Keratinocyte (primary cell): ENCODE results near the gene TTYH2. TPM values are rescaled to one million over a fixed set of nuclear protein-coding genes. Genes with fewer than 3 reads are reported as not detected.

Source experiments
- DNase-seq: peaks from one replicate; pipeline ENCODE4 v3.0.0-alpha.2; 2011; ENCODE audit warnings: low read depth, missing footprints, low spot score
- FAIRE-seq: peaks from 2 replicates; lab custom pipeline; 2011; peaks lifted over from hg19 to GRCh38; lab: Jason Lieb, UNC
- H2AFZ ChIP-seq: 2 replicates; pipeline ENCODE4 v1.6.0; 2012; ENCODE audit warnings: low read length, control low read depth, inconsistent platforms; ENCODE audit not compliant: control insufficient read depth
- H3K27ac ChIP-seq: 2 replicates; pipeline ENCODE4 v1.5.1; 2011; ENCODE audit warnings: low read length; ENCODE audit not compliant: control insufficient read depth, insufficient read depth
- H3K27me3 ChIP-seq: 3 replicates; pipeline ENCODE4 v1.6.0; 2011; ENCODE audit warnings: low read length; ENCODE audit not compliant: control insufficient read depth, insufficient read depth; ENCODE audit errors: extremely low read depth
- H3K36me3 ChIP-seq, 2 experiments: 2 replicates in 1 of 2; 3 replicates in 1 of 2; pipeline ENCODE4 v1.5.1; 2011; ENCODE audit warnings: low read length in 2 of 2, mild to moderate bottlenecking in 1 of 2; ENCODE audit not compliant: control insufficient read depth in 2 of 2, insufficient read depth in 2 of 2; ENCODE audit errors: extremely low read depth in 1 of 2
- H3K4me1 ChIP-seq: 3 replicates; pipeline ENCODE4 v1.5.1; 2011; ENCODE audit warnings: low read length; ENCODE audit not compliant: control insufficient read depth, insufficient read depth; ENCODE audit errors: extremely low read depth
- H3K4me2 ChIP-seq: 3 replicates; pipeline ENCODE4 v1.6.0; 2011; ENCODE audit warnings: low read depth, low read length; ENCODE audit not compliant: control insufficient read depth, insufficient read depth; ENCODE audit errors: extremely low read depth
- H3K4me3 ChIP-seq, 3 experiments: fragments of 200-600 bp in 1 of 3; sonication (generic) in 1 of 3; 2 replicates in 2 of 3; 3 replicates in 1 of 3; pipeline ENCODE4 v1.5.1; 2011 to 2016; ENCODE audit warnings: low read length in 3 of 3, mild to moderate bottlenecking in 3 of 3, control low read depth in 2 of 3, inconsistent platforms in 1 of 3, low read depth in 1 of 3, mixed read lengths in 1 of 3, mixed run types in 1 of 3, moderate library complexity in 1 of 3; ENCODE audit not compliant: control insufficient read depth in 2 of 3, insufficient read depth in 2 of 3; ENCODE audit errors: extremely low read depth in 1 of 3
- H3K79me2 ChIP-seq: 2 replicates; pipeline ENCODE4 v1.6.0; 2012; ENCODE audit warnings: low read length; ENCODE audit not compliant: control insufficient read depth, insufficient read depth
- H3K9ac ChIP-seq: 3 replicates; pipeline ENCODE4 v1.6.0; 2011; ENCODE audit warnings: low read length; ENCODE audit not compliant: control insufficient read depth, insufficient read depth; ENCODE audit errors: extremely low read depth
- H3K9me1 ChIP-seq: 3 replicates; pipeline ENCODE4 v1.6.0; 2011; ENCODE audit warnings: low read length; ENCODE audit not compliant: control insufficient read depth, insufficient read depth; ENCODE audit errors: extremely low read depth
- H3K9me3 ChIP-seq: 2 replicates; pipeline ENCODE4 v1.5.1; 2012; ENCODE audit warnings: low read depth, low read length; ENCODE audit not compliant: control insufficient read depth
- H4K20me1 ChIP-seq: 3 replicates; pipeline ENCODE4 v1.6.0; 2011; ENCODE audit warnings: low read length; ENCODE audit not compliant: control insufficient read depth, insufficient read depth; ENCODE audit errors: extremely low read depth
- CTCF ChIP-seq, 3 experiments: IDR thresholded peaks in 1 of 3; conservative IDR thresholded peaks in 1 of 3; optimal IDR thresholded peaks in 1 of 3; 2 replicates in 2 of 3; 3 replicates in 1 of 3; pipeline versions ENCODE3 to v1.5.1; 2011; ENCODE audit warnings: low read length in 3 of 3, mild to moderate bottlenecking in 3 of 3, moderate library complexity in 2 of 3, control low read depth in 1 of 3, inconsistent platforms in 1 of 3; ENCODE audit not compliant: insufficient read depth in 2 of 3; ENCODE audit errors: extremely low read depth in 1 of 3
- EZH2 ChIP-seq: IDR thresholded peaks from one replicate; pipeline ENCODE4 v1.6.1; 2012; ENCODE audit warnings: inconsistent platforms, mild to moderate bottlenecking, low read length, moderate library complexity
- dilution Hi-C: fragments of 300-500 bp; cut with MboI; formaldehyde crosslinking; loops from one replicate; pipeline ENCODE4 v1.7.0; 2020; ENCODE audit warnings: low sequenced_read_pairs; ENCODE audit not compliant: extremely low pct_ligation_motif_present
- polyA plus RNA-seq, 5 experiments: library from polyadenylated mRNA; depleted of rRNA in 3 of 5; stranded (reverse) in 3 of 5; stranded (forward) in 1 of 5; unstranded in 1 of 5; fragments of >200 nt; gene quantifications; 1 replicate in 1 of 5; 2 replicates in 3 of 5; 3 replicates in 1 of 5; pipeline versions ENCODE4 v1.2.1 to v1.2.3, GENCODE V29; 2011 to 2012; ENCODE audit warnings: missing spikeins in 2 of 5, low read depth in 1 of 5, low replicate concordance in 1 of 5

Gene TTYH2
- polyA plus RNA-seq, 1 donor (not counting 4 experiments of a cell fraction or from before 2014, with no cell fraction given) = 3.7 TPM

- Histone ChIP-seq H3K4me3 (no peak overlapping the region), H3K9me3 (no peaks in the 10 kb centered on the region), H3K79me2 (no peaks in the 10 kb centered on the region), H3K27me3 (peaks cover 2% of the 10 kb centered on the region), H3K27ac (no peak overlapping the region), H3K9me1 (no peaks in the 10 kb centered on the region), H3K9ac (no peak overlapping the region), H3K4me2 (no peak overlapping the region), H3K4me1 (no peaks in the 10 kb centered on the region), H4K20me1 (no peaks in the 10 kb centered on the region), H3K36me3 (no peaks in the 10 kb centered on the region), H2AFZ (no peak overlapping the region)
- FAIRE-seq (no peak), DNase-seq (no peak)
- dilution Hi-C loops = no loop called here
- no peak for TF ChIP-seq CTCF (optimal IDR thresholded peaks at IDR 0.05 in 1 of 3, IDR thresholded peaks at IDR 0.05 in 1 of 3, conservative IDR thresholded peaks at IDR 0.05 in 1 of 3; ENCODE audit: extremely low read depth in 1 of 3, insufficient read depth in 2 of 3, low read length in 3 of 3)
- no peak for TF ChIP-seq EZH2
Observed at GRCh38 chr17:74252211-74252610, 38.8 kb downstream of the TTYH2 start.

GRCh38 chr17:74253036-74253435, 39.7 kb downstream of the TTYH2 start:
- Histone ChIP-seq H3K4me2 (no peak overlapping the region), H2AFZ (no peak overlapping the region), H3K27me3 (peaks cover 2% of the 10 kb centered on the region), H3K4me3 (no peak overlapping the region), H3K9ac (no peak overlapping the region), H4K20me1 (no peaks in the 10 kb centered on the region), H3K27ac (no peak overlapping the region), H3K4me1 (no peaks in the 10 kb centered on the region), H3K36me3 (no peaks in the 10 kb centered on the region), H3K79me2 (no peaks in the 10 kb centered on the region), H3K9me3 (no peaks in the 10 kb centered on the region), H3K9me1 (no peaks in the 10 kb centered on the region)
- FAIRE-seq = no peak
- dilution Hi-C loops = no loop called here
- DNase-seq = no peak
- no peak for TF ChIP-seq EZH2
- no peak for TF ChIP-seq CTCF (optimal IDR thresholded peaks at IDR 0.05 in 1 of 3, IDR thresholded peaks at IDR 0.05 in 1 of 3, conservative IDR thresholded peaks at IDR 0.05 in 1 of 3; ENCODE audit: extremely low read depth in 1 of 3, insufficient read depth in 2 of 3, low read length in 3 of 3)
